ENCODE results near the gene CDC42EP4.

DNA sequence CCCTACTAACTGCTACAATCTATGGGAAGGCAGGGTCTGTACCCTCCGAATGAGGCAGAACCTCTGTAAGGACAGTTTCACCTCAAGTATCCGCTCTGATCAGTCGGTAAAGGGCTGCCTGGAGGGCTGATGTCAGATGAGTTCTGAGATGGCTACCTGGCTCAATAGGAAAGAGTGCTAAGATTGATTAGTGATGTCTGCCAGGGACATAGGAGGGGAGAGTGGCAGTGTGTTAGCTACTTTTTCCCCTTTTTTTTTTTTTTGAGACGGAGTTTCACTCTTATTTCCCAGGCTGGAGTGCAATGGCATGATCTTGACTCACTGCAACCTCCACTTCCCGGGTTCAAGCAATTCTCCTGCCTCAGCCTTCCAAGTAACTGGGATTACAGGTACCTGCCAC lies 39.1 kb upstream of the CDC42EP4 start:
- TF ChIP-seq, protein P1, sequence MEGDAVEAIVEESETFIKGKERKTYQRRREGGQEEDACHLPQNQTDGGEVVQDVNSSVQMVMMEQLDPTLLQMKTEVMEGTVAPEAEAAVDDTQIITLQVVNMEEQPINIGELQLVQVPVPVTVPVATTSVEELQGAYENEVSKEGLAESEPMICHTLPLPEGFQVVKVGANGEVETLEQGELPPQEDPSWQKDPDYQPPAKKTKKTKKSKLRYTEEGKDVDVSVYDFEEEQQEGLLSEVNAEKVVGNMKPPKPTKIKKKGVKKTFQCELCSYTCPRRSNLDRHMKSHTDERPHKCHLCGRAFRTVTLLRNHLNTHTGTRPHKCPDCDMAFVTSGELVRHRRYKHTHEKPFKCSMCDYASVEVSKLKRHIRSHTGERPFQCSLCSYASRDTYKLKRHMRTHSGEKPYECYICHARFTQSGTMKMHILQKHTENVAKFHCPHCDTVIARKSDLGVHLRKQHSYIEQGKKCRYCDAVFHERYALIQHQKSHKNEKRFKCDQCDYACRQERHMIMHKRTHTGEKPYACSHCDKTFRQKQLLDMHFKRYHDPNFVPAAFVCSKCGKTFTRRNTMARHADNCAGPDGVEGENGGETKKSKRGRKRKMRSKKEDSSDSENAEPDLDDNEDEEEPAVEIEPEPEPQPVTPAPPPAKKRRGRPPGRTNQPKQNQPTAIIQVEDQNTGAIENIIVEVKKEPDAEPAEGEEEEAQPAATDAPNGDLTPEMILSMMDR (conservative IDR thresholded peaks at IDR 0.05; ENCODE audit: low read depth in 2 of 2) = no peak
- TF ChIP-seq POLR2AphosphoS5 (IDR thresholded peaks at IDR 0.05; ENCODE audit: low read depth) = no peak
